Measurements from ENCODE around the gene TAS2R1.

TAS2R1 gene, protein sequence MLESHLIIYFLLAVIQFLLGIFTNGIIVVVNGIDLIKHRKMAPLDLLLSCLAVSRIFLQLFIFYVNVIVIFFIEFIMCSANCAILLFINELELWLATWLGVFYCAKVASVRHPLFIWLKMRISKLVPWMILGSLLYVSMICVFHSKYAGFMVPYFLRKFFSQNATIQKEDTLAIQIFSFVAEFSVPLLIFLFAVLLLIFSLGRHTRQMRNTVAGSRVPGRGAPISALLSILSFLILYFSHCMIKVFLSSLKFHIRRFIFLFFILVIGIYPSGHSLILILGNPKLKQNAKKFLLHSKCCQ

GRCh38 chr5:9630251-9630650, at the start of gene TAS2R1:
Gene TAS2R1, minus strand, starts transcription at chr5:9630351. Its CDS starts 319 bp downstream, at chr5:9630032.
- no peak for DNase-seq

DNA sequence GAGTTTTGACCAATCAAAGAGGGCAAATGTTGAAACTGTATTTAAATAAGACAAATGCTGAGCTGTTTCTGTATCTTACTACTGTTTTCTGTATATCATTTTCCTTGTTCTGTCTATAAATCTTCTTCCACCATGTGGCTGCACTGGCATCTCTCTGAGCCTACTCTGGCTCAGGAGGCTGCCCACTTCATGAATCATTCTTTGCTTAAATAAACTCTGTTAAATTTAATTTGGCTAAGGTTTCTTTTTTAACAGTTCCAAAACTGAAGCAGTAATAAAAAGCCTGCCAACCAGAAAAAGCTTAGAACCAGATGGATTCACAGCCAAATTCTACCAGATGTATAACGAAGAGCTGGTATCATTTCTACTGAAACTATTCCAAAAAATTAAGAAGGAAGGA, 40.2 kb upstream of the TAS2R1 start:
- DNase-seq, result no peak

DNA sequence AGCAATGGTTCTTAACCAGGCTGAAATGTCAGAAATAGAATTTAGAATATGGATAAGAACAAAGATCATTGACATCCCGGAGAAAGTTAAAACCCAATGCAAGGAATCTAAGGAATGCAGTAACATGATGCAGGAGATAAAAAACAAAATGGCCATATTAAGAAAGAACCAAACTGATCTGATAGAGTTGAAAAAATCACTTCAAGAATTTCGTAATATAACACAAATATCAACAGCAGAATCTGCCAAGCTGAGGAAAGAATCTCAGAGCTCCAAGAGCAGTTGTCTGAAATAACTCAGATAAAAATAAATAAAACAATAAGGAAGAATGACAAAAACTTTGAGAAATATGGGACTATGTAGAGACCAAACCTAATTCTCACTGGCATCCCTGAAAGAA, 37.8 kb upstream of the TAS2R1 start:
- no peak for DNase-seq

DNA sequence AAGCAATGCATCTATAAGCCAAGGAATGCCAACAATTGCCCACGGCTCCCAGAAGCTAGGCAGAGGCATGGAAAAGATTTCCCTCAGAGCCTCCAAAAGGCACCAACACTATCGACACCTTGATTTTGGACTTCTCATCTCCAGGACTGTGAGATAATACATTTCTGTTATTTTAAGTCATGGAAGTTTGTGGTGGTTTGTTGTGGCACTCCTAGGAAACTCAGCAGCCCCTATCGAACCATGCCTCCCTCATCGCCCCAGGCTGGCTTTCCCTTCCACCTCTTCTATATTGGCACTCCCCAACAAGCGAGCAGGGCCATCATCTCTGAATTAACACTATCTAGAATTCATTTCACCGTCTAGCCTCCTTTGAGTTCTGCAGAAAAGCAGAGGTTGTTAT, 33.7 kb upstream of the TAS2R1 start:
- DNase-seq, result no peak

DNA sequence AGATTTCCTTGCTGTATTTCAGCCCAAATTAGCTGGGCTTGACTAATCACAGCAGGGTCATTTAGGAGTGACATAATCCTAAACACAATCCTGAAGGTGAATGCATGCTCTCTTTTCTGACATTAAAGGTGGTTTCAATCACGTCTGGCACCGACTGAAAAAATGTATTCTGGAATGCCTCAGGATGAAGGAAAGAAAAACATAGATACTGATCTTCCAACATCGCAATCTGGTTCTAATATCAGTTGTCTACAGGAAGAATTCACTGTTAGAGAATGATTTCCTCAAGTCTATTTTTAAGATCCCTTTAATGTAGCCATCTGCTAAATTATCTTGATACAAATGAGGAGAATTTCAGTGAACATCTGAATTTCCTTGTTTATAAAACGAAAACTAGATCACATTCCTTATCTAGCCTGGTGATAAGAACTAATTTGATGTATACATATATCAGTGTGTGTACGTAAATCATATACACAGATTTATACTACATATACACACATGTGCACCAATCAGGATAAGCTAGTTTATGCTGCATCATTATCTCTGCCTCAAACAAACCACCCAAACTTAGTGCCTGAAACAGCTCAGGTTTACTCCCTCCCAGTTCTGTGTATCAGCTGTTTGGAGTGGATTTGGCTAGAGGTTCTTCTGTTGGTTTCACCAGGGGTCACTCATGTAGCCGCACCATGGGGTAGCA, 31.3 kb upstream of the TAS2R1 start:
- no peak for DNase-seq

GRCh38 chr5:9658706-9659105, 28.6 kb upstream of the TAS2R1 start:
- no peak for DNase-seq

DNA sequence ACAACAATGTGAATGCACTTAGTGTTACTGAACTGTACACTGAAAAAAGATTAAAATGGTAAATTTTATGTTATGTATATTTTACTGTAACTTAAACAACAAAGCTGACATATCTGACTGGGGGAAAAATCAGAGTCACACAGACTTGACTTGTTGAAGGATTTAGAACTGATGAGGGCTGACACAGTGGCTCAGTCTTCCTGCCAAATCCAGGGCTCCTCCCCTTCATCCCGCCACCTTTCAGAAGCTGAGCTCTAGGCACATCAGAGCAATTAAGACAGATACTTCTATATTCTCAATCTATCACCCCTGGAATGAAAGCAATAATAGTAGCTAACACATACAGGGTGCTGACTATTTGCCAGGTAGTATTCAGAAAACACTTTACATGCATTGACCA, 27.7 kb upstream of the TAS2R1 start:
- DNase-seq, result no peak

DNA sequence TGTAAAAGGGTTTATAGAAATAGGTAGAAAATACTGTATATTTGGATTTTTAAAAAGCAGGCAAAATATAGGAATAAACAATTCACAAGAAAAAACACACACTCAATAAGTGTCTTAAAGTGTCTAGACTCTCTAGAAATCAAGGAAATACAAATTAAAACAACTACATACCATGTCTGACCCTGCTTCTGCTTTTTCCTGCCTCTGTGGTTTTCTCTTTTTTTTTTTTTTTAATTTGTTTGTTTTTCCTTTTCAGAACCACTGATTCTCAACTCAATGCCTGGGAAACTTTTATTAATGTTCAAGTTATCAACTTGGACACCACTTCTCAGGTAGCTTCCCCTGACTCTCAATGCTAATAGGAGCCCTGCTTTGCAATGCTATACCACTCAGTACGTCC, 25.5 kb upstream of the TAS2R1 start:
- DNase-seq, result no peak

DNA sequence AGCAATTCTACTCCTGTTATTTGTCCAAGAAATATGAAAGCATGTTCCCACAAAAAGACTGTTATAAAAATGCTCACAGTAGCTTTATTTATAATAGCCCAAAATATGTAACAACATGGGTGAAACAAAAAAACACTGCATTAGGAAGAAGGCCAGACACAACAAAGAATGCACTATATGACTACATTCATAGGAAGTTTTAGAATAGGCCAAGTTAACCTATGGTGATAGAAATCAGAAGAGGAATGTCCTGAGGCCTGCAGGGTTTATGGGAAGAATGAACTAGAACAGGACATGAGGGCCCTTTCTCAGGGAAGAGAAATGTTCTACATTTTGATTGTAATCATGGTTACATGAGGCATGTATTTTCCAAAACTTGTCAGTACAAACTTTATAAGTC, 24.7 kb upstream of the TAS2R1 start:
- no peak for DNase-seq

GRCh38 chr5:9653811-9654210, 23.7 kb upstream of the TAS2R1 start:
- DNase-seq, result no peak

GRCh38 chr5:9653061-9653460, 22.9 kb upstream of the TAS2R1 start:
- DNase-seq, result no peak

- DNase-seq, result no peak
Observed at GRCh38 chr5:9652295-9652694, 22.1 kb upstream of the TAS2R1 start.

DNA sequence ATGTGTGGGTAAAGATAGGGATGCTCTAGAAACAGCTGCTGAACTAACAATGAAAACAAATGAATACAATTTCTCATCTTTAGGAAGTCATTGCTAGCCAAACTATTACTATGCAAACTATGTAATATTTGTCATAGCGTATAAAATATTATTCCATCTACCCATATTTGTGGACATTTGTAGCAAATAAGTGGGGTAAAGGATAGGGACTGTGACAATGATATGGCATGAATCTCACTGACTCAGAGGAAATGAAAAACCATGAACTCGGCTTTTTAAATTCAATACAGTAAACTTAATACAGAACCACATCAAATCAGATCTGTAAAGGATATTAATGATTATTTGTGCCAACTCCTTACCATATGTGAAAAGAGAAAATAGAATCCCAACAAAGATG, 16.7 kb upstream of the TAS2R1 start:
- no peak for DNase-seq

DNA sequence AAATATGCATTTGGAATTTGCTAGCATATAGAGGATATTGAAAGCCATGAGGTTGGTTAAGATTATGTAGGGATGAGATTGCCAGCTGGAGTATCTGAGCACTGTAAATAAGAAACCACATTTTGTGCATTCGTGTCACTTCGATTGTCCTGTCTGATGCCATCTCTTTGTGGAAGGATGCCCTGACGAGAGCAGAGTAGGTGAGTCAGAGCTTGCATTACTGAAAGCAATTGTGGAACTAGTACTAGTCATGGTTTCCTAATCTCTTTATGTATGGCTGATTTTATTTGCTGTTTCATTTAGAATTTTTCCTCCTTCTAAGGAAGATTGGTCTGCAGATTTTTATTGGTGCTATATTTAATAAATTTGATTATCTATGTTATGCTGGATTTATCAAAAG, 14.5 kb upstream of the TAS2R1 start:
- DNase-seq, result no peak

- DNase-seq, result no peak
Observed at GRCh38 chr5:9642621-9643020, 12.5 kb upstream of the TAS2R1 start.

GRCh38 chr5:9641806-9642355, 11.7 kb upstream of the TAS2R1 start:
- DNase-seq, result no peak

DNA sequence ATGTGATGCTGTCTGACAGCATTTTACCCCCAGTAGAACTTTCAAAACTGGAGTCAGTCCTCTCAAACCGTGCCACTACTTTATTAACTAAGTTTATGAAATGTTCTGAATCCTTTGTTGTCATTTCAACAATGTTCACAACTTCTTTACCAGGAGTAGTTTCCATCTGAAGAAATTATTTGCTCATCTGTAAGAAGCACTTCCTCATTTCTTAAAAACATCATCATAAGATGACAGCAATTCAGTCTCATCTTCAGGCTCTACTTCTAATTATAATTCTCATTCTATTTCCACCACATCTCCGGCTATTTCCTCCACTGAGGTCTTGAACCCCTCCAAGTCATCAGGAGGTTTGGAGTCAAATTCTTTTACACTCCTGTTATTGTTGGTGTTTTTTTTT, 2.3 kb upstream of the TAS2R1 start:
- no peak for DNase-seq

GRCh38 chr5:9627541-9627940, 2.6 kb downstream of the TAS2R1 start:
- no peak for DNase-seq

GRCh38 chr5:9626955-9627354, 3.2 kb downstream of the TAS2R1 start:
- no peak for DNase-seq

DNA sequence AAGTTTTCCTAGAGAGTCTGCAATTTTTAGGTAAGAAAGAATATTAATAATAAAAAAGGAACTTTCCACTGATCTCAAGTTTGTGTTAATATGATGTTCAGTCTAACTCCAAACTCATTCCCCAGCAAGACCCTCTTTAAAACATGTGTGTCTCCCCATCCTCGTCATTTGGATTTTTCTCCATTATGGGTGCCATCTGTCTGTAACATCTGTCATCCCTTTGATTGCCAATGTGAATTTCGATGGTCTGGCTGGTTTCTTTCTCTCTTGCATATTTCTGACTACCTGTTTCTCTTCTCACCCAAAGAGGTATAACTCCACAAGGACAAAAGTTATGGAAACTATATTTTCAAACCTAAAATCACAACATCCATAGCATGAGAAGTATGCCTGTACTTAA, 4.4 kb downstream of the TAS2R1 start:
- no peak for DNase-seq

DNA sequence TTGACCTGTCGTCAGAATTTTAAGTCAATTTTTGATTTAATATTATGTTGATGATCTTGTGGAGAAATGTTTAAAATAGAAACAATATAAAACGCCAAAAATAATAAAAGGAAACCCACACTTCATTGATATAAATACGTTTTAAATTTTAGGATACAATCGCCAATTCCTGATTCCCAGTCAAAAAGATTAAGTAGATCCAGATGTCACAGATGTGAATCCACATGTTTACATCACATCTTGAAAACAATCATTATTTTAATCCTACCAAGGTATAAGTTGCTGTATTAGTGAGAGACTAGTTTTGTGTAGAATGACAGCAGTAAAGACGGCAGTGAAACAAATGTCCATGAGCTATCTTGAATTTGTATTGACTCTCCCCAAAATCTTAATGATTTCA, 4.9 kb downstream of the TAS2R1 start:
- DNase-seq, result no peak

DNA sequence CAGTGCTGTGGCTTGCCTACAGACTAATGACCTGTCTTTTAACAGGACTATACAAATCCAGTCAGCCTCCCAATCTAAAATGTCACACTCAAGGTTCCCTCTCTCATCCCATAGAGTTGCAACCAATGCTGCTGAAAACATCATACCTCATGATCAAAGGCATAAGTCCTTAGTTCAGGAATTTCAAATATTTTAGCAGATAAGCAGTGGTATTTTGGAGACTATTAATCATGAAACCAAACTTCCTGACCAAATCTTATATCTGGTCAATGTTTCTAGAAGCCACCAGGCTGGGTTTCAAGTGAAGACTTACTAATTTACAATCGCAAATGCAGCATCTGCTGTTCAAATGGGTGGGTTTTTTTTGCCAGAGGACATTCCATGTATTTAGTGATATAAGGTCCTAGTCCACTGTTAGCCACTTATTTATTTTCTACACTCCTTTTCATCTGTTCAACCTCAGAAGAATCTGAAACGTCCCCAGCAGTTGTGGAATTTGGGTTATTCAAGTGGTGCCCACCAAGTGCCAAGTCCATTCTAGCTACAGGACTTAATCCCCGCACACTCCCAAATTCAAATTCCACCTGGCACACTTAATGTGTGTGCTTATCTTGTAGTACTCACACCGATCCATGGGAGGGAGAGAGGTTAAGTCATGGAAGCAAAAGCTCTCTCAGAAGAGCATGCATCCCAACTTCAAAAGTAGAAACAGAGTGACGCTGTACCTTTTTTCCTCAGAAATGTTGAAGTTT, 5.8 kb downstream of the TAS2R1 start:
- no peak for DNase-seq

GRCh38 chr5:9623661-9624060, 6.5 kb downstream of the TAS2R1 start:
- DNase-seq, result no peak

DNA sequence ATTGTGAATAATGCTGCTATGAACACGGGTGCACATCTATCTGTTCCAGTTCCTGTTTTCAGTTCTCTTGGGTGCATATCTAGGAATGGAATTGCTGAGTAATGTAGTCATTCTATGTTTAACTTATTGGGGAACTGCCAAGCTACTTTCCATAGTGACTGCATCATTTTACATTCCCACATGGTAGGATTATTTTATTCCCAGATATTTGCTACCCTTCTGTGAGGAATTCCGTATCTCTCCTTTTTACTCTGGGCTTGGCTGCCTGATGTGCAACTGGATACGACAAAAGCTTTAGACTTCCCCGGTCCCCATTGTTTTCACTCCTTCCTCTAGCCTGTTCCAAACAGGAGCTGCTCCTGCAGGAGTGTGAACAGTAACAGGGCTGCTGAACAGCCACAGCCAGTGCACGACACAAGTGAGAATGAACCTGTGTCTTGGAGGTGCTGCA, 7.2 kb downstream of the TAS2R1 start:
- DNase-seq, result no peak

Measured in NCI-H510A (cell line).